GM21717 (cell line): ENCODE results near the gene LRRK2.
"Not testable (repeated sequence)": the region's sequence is repeated elsewhere in the genome, so short reads cannot be mapped to it uniquely, and the experiment has no call there.

Experiments used
- ATAC-seq: cut with Tn5 transposase; IDR thresholded peaks from one replicate; pipeline ENCODE4 v1.9.1; 2021; ENCODE audit warnings: mild to moderate bottlenecking, moderate library complexity; ENCODE audit not compliant: unreplicated experiment

Gene LRRK2

DNA sequence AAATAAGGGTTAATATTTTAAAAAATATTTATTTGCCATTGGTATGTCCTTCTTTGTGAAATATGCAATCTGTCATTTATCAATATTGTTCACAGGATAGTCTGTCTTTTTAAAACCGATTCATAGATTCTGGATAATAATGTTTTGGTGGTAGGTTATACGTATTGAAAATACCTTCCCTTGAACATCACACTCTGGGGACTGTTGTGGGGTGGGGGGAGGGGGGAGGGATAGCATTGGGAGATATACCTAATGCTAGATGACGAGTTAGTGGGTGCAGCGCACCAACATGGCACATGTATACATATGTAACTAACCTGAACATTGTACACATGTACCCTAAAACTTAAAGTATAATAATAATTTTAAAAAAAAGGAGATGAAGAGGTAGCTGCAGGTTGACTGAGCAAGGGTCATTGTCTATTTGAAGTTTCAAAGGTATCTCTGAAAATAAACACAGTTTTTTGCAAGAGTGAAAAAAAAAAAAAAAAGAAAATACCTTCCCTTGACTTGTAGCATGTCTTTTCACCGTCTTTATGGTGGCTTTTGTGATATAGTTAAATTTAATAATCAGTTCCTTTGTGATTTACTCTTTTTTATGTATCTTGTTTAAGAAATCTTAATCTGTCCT is 19.8 kb downstream of the LRRK2 start:
- not testable (repeated sequence) for ATAC-seq

DNA sequence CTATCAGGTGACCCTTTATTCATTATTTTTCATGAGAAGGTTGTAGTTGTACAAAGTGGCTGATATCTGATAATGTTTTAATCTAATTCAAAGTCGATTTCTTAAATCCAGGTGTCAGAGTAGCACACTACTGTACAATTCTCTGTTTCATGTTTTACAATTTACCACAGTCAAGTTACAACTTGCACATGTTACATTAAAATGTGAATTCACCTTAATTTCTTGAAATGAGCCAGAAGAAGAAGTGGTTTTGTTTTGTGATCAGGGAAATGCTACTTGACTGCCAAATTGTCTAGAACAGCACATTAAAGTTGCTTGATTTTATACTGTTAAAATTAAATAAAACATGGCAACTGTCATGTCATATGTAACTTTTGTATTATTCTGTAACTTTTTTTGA is 23.2 kb downstream of the LRRK2 start:
- no peak for ATAC-seq

DNA sequence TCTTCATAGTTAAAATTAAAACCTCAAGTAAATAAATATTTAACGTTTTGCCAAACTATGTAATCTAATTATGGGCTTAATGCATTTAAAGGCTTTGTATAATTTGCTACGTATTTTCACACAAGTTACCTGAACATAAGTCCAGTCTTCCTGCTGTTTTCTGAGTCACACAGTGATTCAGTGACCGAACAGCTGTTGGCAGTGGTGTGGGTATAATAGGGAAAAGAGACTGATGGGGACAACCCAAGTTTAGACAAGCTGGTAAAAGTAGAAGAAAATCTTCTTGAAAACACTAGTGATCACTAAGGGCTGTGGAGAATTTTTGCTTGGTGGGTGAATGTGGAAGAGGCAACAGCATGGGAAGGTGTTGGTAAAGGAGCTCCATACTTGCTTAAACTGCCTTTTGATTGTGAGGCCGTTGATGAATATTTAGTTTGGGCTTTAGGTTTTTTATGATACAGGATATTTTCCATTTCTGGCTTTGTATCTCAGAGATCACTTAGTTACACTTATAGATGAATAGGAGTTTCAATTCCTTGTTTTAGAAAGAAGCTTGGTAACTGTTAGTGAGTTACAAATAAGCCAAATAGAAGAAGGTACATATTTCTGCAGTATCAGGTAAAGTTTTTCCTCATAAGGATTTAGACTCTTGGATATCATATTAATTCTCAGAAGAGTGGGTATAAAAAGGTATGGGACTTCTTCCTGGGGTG is 23.9 kb downstream of the LRRK2 start:
- peak; percentile 66 for ATAC-seq

DNA sequence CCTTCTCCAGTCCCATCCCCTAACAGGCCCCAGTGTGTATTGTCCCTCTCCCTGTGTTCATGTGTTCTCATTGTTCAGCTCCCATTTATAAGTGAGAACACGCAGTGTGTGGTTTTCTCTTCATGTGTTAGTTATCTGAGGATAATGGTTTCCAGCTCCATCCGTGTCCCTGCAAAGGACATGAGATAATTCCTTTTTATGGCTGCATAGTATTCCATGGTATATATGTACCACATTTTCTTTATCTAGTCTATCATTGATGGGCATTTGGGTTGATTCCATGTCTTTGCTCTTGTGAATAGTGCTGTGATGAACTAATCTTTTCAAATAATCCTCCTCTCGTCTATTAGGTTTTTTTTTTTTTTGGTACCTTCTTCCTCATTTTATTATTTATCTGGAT is 25.9 kb downstream of the LRRK2 start:
- not testable (repeated sequence) for ATAC-seq

DNA sequence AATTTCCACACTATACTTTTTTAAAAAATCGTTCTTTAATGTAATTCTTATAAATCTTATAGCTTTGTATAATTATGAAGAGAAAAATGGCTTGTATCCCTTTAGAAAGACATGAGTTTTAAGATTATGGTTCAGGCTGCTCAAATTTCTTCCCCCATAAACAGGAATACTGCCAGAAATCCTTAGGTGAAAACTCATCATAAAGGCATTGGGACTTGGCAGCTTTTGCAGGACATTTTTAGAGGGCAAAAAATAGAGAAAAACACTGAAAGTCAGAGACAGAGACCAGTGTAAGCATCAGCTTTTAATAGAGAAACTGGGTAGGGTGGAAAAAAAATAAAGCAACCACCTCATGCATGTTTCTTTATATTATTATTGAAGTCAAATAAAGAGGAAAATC is 29.1 kb downstream of the LRRK2 start:
- ATAC-seq = no peak

DNA sequence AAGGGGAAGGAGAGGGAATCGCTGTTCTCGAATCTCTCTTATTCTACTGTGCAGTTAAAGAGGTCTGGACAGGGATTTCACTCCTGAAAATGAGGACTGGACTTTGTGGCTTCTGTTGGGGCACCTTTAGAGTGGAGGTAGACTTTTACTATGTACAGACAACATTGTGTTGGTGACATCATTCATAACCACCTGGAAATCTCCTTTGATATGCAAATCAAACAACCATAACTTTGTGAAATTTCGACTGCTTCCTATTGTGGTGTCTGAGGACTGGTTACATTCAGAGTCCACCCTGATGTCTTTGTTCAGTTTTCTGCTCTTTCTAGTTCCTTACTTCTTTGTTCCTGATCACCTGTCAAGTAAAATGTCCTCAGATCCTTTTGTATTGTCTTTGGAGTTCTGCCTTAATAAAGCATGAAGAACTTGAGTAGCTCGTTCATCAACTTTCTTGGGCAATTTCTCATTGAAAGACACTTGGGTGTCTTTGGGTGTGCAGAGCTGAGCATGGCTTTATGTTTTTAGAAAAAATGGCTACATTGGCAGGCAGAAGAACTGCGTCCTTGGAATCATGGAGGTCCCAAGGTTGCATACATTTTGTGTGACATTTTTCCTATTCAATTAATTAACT is 29.8 kb downstream of the LRRK2 start:
- no peak for ATAC-seq

DNA sequence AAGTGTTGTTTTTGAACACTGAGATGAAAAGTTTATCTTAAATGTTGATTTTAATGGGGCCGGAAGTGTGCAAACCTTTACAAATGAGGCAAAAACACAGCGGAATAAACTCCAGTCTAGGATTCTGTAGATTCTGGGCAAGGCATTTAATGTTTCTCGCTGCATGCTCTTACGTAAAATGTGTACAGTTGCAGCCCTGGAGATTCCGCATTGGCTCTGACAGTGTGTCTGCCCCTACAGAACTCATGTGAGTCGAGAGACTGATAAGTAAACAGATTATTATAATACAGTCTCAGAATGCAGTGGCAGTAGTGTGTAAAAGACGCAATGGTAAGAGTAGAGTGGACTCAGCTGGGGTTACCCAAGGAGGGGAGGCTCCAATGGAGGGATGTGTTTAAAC is 33.6 kb downstream of the LRRK2 start:
- no peak for ATAC-seq

DNA sequence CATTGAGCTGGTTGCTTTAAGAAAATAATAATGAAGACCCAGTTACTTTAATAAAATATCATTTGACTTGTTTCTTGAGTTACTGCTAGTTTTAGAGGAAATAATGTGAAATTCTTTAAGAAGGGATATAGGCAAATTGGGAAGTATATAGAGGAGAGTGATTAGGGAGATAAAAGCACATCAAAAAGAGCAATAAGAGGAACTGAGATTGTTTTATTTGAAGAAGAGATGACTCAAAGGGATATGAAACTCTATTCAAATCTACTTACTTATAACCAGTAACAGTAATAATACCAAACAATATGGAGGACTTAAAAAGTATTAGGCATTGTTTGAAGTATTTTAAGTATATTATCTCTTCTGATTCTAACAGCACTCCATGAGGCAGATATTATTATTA is 37.1 kb downstream of the LRRK2 start:
- ATAC-seq = peak; percentile 70

DNA sequence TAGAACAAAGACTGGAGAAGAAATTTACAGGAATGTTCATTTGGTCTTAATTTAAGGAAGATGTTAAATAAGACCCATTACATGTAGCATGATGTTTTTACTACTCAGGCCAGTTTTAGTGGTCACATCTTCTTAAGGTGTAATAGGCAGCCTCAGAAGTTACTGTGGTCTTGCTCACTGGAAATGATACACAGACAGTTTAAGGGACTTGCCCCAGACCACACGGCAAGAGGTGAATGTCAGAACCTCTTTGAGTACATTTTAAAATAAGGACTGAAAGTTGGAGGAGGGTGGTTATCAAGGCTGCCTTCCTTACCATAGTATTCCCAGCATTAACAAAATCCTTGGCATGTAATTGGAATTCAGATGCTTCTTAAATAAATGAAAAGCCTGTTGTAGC is 37.9 kb downstream of the LRRK2 start:
- ATAC-seq = peak; percentile 87

DNA sequence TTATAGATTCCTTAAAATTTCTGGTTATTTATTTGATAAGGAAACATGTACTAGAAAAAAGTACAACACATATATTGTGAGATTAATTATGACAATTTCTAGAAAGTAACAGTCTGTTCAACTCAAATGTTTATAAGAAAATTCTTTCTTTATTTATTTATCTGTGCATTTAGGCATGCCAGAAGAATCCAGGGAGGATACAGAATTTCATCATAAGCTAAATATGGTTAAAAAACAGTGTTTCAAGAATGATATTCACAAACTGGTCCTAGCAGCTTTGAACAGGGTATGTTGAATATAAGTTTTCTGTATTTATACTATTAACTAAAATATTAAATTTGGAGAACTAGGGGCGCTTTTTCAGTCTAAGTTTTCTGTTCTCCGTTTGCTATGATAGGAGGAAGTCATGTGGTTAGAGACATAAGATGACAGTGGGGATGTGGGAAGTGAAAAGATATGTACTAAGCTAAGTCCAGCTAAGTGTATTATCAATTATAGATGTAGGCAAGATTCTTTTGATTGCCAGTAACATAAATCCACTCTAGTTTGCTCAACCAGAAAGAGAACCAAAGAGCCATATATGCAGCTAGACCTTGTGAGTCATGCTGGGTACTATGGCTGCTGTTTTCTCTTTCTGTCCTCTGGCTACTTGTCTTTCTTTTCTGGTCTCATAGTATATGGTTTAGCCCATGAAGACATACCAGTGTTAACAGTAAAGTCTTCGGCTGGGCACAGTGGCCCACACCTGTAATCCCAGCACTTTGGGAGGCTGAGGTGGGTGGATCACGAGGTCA is 39.0 kb downstream of the LRRK2 start:
- ATAC-seq = no peak

DNA sequence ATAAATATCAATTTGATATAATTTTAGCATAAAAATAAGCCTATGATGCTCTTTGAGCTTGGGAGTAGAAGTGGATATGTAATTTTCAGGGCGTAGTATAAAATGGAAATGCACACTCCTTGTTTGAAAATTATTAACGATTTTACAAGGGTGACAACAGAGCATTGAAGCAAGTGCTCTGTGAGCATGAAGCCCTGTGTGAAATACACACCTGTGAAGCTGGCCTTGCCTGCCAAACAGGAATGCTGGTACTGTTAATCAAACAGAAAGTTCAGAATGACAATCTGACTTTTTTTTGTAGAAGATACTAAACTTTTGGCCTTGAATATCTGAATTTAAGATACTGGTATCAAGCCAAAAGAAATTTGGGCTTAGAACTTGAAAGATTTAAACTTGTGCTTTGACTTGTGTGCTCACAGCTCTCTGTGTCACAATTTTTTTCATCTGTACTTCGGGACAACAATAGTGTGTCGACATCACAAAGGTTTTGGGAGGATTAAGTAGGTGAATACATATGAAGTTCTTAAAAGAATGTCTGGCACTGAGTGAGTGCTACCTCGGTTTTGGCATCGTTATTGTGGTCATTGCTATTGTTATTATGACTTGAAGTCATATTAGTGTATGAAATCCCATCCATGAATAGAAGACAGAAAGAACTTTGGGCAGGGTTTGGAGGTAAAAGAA is 47.3 kb downstream of the LRRK2 start:
- no peak for ATAC-seq

DNA sequence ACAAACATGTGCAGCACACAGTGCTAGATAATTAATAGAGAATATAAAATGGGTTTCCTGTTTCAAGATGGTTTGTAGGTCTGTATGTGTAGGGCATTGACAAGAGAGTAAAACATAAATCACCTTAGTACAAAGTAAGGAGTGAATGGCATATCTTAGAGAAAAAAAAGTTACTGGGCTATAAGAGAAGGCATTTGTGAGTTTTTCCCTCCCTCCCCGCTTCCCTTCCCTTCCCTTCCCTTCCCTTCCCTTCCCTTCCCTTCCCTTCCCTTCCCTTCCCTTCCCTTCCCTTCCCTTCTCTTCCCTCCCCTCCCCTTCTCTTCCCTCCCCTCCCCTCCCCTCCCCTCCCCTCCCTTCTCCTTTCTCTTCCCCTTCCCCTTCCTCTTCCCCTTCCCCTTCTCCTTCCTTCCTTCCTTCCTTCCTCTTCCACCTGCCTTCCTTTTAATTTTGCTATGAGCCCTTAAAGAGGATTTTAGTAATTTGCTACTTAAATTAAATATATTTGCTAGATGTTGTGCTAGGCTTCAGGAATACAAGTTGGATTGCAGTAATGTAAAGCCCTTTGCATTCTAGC is 57.1 kb downstream of the LRRK2 start:
- ATAC-seq = no peak

DNA sequence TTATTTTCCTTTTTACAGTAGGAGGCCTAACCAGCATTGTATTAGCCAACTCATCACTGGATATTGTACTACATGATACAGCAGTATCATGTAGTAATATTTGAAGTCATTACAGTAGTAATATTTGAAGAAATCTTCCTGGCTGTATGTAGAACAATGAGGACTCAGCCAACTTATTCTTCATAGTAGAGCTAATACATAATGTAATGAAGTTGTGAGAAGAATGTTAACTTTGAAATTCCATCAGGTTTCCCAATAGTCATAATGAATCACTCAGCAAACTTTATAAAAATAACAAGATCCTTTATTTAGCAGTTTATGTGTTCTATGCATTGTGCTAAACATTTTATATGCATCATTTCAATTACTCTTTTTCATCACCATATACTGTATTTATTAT is 61.8 kb downstream of the LRRK2 start:
- ATAC-seq = no peak

DNA sequence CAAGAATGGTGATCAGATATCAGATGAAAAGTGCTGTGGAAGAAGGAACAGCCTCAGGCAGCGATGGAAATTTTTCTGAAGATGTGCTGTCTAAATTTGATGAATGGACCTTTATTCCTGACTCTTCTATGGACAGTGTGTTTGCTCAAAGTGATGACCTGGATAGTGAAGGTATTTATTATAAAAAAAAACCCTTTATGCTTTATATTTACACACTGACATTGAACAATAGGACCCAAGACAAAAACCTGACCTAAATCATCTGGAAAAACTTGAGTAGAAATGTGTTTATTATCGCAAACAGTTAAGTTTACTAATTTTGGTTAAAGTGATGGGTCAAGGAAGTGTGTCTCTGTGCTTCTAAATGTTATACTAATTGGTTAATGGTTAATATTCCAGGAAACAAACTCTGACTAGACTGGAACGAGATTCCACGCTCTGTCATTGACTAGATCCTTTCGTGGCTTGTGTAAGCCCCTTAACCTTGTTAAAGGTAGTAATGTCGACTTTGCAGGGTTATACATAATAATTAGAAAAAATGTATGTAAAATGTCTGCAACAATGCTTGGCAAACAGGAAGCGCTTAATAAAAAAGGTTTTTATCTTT is 62.7 kb downstream of the LRRK2 start:
- ATAC-seq = no peak

DNA sequence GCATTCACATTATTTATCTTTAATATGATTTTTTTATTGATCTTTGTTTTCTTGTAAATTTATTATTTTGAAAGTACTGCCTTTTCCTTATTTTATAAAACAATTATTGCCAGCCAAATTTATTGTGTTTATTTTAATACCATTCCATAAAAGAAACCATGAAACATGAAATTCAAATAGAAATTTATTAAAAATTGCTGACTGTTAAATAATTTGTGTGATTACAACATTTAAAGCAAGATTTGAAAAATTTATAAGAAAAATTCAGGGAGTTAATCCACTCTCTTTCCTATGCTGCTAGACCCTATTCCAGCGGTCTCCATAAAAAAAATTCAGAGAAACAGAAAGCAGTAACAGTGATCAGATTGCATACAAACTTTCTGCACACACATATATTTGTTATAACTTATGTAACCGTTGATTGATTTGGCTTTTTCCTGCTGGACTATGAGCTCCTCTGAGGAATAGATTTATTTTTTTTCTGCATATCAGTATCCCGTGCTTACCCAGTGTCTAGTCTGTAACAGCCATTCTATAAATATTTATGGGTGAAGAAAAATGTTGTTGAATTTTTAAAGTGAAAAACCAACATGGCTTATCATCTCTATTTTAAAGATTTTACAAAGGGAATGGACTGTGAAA is 68.1 kb downstream of the LRRK2 start:
- no peak for ATAC-seq

DNA sequence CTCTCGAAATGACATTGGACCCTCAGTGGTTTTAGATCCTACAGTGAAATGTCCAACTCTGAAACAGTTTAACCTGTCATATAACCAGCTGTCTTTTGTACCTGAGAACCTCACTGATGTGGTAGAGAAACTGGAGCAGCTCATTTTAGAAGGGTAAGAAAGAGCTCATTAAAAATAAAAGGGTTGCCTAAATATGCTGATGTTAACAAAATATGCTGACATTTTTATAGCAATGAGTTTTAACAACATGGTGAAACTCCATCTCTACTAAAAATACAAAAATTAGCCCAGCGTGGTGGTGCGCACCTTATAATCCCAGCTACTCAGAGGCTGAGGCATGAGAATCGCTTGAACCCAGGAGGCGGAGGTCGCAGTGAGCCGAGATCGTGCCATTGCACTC is 73.5 kb downstream of the LRRK2 start:
- ATAC-seq = no peak

DNA sequence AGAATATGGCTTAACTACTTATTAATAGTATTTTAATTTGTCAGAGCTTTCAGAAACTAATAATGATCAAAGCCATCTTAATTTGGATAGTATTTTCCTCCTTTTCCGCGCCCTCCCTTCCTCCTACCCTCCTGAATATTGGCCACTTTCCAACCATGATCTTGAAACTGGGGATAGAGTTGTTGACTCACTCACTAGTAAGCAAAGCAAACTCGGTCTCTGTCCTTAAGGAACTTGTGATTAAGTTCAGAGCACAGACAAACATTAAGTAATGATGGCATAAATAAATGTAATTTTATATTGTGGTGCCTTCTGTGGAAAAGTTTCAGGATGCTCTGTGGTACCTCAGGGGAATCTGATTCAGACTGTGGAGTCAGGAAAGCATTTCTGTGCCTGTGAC is 75.7 kb downstream of the LRRK2 start:
- ATAC-seq = no peak

DNA sequence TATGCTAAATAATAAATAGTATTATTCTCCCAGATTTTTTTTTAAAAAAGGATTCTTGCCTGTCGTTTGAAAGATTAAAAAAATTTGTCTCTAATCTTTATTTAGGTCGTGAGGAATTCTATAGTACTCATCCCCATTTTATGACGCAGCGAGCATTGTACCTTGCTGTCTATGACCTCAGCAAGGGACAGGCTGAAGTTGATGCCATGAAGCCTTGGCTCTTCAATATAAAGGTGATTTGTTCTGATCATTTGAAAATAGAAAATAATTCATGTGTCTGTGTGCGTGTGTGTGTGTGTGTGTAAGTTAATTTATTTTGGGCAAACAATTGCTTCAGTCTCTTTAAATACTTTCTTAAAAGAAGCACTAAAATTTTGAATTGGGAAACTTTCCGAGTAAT is 84.2 kb downstream of the LRRK2 start:
- no peak for ATAC-seq

DNA sequence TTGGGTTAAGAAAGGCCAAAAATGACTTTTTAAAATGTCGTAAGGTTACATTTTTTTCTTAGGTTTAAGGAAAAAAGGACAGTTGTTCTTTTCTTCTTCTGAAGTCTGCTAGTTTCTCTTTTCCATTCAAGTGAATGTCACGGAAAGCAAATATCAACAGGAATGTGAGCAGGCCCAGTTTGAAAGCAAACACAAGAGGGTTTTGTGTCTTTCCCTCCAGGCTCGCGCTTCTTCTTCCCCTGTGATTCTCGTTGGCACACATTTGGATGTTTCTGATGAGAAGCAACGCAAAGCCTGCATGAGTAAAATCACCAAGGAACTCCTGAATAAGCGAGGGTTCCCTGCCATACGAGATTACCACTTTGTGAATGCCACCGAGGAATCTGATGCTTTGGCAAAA is 85.4 kb downstream of the LRRK2 start:
- ATAC-seq = no peak

DNA sequence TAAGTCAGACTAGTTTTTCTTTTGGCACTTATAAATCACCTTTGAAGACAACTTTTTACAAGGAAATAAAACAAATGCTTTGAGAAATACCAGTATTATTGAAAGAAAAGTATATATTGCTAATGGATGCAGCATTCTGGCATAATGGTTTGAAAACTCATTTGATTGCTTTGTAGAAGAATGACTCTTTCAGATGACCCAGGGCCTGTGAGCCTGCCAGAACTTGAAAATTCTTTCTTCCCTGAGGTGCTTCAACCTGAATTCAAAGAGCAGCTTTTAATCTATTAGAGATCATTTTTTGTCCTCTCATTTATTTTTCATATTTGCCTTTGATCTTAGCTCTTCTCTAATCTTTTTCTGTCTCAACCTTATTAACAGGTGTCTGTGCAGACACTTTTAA is 87.4 kb downstream of the LRRK2 start:
- no peak for ATAC-seq
